HG03139 (cell line): ENCODE data around the gene GLE1.

Source experiments
- ATAC-seq: cut with Tn5 transposase; IDR thresholded peaks from one replicate; pipeline ENCODE4 v1.9.1; 2021; ENCODE audit not compliant: unreplicated experiment

The GLE1 gene

GRCh38 chr9:128587453-128587852 is 82.9 kb downstream of the GLE1 start:
- no peak for ATAC-seq

- no peak for ATAC-seq
Observed at GRCh38 chr9:128588581-128589233, 84.2 kb downstream of the GLE1 start.
